ENCODE results near the gene ASAP3. TPM values are rescaled to one million over a fixed set of nuclear protein-coding genes. Genes with fewer than 3 reads are reported as not detected.

ASAP3 gene
- total RNA-seq, 4 donors from 2014 or later = 17.6 to 39.0 (median 30.5) TPM

DNA sequence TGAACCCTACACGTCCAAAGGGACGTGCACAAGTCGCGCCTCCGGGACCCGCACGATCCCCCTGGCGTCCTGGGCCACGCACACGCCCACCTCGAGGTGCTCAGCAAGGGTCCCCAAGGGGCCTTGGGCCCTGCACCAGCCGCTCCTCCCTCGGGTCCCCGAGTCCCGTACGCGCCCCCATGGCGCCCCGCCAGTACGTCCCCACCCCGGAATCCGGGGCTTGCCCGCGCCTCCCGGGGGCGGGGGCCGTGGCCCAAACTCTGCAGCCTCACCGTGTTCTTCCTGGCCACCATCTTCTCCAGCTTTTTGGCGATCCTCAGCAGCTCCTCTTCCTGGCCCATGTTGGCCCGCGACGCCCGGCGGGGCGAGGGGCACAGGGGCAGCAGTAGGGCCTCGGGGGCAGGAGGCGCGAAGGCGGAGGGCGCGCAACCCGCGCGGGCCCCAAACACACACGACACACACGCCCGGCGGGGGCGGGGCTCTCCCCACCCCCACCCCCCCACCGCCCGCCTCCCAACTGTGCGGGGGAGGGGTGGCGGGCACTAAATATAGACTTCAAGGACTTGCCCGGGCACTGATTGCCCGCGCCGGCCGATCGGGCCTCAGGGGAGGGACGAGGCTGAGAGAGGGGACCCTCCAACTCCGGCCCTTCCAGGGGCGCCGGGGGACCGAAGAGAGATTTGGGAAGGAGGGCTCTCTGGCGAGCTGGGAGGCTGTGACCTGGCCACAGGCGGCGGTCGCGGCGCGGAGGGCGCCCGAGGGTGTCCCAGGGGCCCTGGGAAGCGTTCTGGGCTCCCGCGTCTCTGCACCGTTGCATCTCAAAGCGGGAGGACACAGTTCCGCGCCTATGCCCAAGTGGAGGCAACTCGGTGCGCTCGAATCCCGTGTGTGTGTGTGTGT lies 59.4 kb downstream of the ASAP3 start, which contains the start of gene TCEA3:
TSS of gene TCEA3 (minus strand) at position 456 of the 900 bp plus-strand sequence. CDS start at position 341, 115 bp downstream.
- WGBS, 2 donors = 0% methylated on average over 1 to 19 of the region's 84 CpGs
- H3K27ac ChIP-seq = peak within 1 kb of the TSS; percentile 75 to 88 (median 80)
- peaks cover 23 to 43% (median 35%) of the 10 kb centered on the region in 3 donors for H3K4me1 ChIP-seq
- peaks cover 0 to 21% (median 0%) of the 10 kb centered on the region in 3 donors for H3K36me3 ChIP-seq
- DNase-seq = no peak
- no peaks in the 10 kb centered on the region for H3K9me3 ChIP-seq
- intact Hi-C loops (cut with DNase I) = no loop called here
- TF ChIP-seq, protein P1, sequence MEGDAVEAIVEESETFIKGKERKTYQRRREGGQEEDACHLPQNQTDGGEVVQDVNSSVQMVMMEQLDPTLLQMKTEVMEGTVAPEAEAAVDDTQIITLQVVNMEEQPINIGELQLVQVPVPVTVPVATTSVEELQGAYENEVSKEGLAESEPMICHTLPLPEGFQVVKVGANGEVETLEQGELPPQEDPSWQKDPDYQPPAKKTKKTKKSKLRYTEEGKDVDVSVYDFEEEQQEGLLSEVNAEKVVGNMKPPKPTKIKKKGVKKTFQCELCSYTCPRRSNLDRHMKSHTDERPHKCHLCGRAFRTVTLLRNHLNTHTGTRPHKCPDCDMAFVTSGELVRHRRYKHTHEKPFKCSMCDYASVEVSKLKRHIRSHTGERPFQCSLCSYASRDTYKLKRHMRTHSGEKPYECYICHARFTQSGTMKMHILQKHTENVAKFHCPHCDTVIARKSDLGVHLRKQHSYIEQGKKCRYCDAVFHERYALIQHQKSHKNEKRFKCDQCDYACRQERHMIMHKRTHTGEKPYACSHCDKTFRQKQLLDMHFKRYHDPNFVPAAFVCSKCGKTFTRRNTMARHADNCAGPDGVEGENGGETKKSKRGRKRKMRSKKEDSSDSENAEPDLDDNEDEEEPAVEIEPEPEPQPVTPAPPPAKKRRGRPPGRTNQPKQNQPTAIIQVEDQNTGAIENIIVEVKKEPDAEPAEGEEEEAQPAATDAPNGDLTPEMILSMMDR (IDR thresholded peaks at IDR 0.05) = no peak
- TF ChIP-seq POLR2A (IDR thresholded peaks at IDR 0.05) = no peak
- peaks cover 0 to 9% (median 0%) of the 10 kb centered on the region in 4 donors for H3K27me3 ChIP-seq
- peak within 1 kb of the TSS; percentile 48 to 74 (median 70) for H3K4me3 ChIP-seq

DNA sequence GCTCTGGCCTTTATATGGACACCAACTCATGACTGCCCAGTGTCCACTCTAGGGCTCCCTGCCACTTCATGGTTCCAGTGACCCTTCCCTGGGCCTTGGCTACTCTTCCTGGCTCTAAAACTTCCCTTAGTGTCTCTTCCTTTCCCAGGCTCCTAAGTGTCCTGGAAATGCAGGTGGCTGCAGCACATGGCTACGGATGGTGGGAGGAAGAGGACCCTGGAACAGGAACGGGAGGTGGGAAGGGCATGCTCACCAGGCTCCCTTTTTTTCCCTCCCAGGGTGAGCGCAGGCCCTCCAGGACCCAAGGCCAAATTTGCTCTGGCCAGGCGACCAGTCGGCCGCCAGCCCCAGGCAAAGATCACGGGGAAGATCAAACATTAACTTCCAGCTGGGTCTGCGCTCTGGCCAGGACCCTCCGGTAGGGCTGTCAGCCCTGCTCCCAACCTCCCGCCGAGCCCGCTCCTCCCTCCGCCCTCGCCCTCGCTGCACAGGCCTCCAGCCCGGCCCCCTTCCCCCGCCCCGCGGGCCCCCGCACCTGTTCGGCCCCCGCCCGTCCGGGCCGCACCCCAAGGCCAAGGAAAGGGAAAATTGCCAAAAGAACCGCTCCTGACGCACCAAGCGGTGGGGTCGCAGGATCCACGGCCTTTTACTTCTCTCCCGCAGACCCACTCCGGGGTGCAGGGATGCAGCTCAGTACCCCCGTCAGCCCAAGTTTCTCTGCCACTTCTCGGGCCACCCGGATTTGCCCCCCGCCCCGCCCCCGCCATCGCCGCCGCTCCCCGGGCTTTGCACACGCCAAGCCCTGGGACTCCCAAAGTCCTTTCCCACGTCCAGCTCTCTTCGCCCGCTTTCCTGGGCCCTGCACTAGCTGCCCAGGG lies 60.3 kb downstream of the ASAP3 start:
- TF ChIP-seq, protein P1 (IDR thresholded peaks at IDR 0.05) = no peak
- TF ChIP-seq POLR2A (IDR thresholded peaks at IDR 0.05) = peak in 1 of 4 donors; percentile 7
- Histone ChIP-seq H3K4me1 (peaks cover 23 to 43% (median 35%) of the 10 kb centered on the region in 3 donors), H3K4me3 (peak overlapping the region; percentile 48 to 74 (median 70)), H3K27me3 (peaks cover 0 to 9% (median 0%) of the 10 kb centered on the region in 4 donors), H3K36me3 (peaks cover 0 to 12% (median 0%) of the 10 kb centered on the region in 3 donors), H3K9me3 (no peaks in the 10 kb centered on the region), H3K27ac (peak overlapping the region; percentile 75 to 88 (median 80))
- WGBS, 2 donors = 0 to 9% methylated on average over 4 to 12 of the region's 46 CpGs
- intact Hi-C loops (cut with DNase I) = no loop called here
- no peak for DNase-seq

GRCh38 chr1:23422941-23423340 lies 61.0 kb downstream of the ASAP3 start:
- TF ChIP-seq POLR2A (IDR thresholded peaks at IDR 0.05) = no peak
- TF ChIP-seq, protein P1 (IDR thresholded peaks at IDR 0.05) = no peak
- H3K4me3 ChIP-seq = peak overlapping the region in 3 of 4 donors; percentile 68 to 74 (median 72)

DNA sequence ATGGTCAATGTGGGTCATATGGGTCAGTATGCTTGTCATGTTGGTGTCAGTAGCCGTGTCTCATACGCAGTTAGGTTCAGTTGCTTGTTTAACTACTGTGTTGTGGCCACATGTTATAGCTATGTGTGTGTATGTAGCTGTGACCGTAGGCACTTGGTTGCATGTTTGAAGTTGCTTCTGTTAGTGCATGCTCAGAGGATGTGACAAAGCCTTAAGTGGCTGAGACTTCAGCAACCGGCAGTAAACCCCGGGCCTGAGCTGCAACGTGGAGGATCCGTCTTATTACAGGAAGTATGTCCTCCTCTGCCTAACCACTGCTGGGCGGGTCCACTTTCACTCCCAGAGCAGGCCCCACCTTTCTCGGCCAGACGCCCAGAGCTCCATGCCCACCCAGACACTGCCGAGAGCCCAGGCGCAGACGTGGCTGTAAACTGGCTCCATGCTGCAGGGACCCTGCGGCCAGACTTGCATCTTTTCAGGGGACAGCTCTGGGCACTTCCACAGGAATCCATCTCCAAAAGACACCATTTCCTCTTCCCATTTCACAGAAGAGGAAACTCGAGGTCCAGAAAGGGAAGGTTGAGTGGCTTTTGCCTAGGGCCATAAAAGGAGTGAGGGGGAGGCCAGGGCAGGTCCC lies 61.6 kb downstream of the ASAP3 start:
- Histone ChIP-seq H3K9me3 (no peaks in the 10 kb centered on the region), H3K4me1 (peaks cover 23 to 48% (median 35%) of the 10 kb centered on the region in 3 donors), H3K36me3 (peaks cover 0 to 11% (median 0%) of the 10 kb centered on the region in 3 donors), H3K27me3 (peaks cover 0 to 9% (median 0%) of the 10 kb centered on the region in 4 donors), H3K4me3 (peak overlapping the region in 3 of 4 donors; percentile 1 to 74 (median 8)), H3K27ac (peak overlapping the region; percentile 75 to 88 (median 80))
- intact Hi-C loops (cut with DNase I) = no loop called here
- no peak for DNase-seq
- TF ChIP-seq, protein P1 (IDR thresholded peaks at IDR 0.05) = no peak
- TF ChIP-seq POLR2A (IDR thresholded peaks at IDR 0.05) = no peak
- WGBS, 2 donors = 21 to 60% methylated on average over 2 to 12 of the region's 15 CpGs

More at GRCh38 chr1:23422941-23423340, 61.0 kb downstream of the ASAP3 start:
- no peaks in the 10 kb centered on the region for H3K9me3 ChIP-seq
- no peak for DNase-seq
- peaks cover 23 to 44% (median 35%) of the 10 kb centered on the region in 3 donors for H3K4me1 ChIP-seq
- 61 to 75% methylated on average over 4 to 5 of the region's 6 CpGs for WGBS, 2 donors
- H3K27ac ChIP-seq = peak overlapping the region; percentile 75 to 88 (median 80)
- intact Hi-C loops (cut with DNase I) = no loop called here
- H3K36me3 ChIP-seq = peaks cover 0 to 11% (median 0%) of the 10 kb centered on the region in 3 donors
- H3K27me3 ChIP-seq = peaks cover 0 to 9% (median 0%) of the 10 kb centered on the region in 4 donors
